ENCODE measurements around the gene GBP2.

GBP2 gene

DNA sequence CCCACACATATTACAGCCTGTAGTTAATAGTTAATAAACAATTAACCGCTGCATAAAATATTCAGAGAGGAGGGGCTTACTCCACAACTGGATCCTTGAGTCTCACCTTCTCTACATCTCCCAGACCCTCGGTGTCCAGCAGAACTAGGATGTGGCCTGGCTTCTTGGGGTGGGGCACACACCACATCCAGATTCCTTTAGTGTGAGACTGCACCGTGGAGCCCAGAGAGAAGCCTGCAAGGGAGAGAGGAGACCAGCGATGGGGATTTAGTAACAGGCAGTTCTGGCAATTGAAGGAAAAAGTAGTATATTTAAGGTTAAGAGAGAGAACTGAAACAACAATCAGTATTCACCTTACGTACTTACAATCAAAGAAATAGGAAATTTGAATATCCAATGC lies 65.8 kb downstream of the GBP2 start:
- no peak for DNase-seq

Measured in activated naive CD4-positive, alpha-beta T cell treated with Interleukin-2 at 50 U/mL for 16 hours (primary cell).